ENCODE results near the gene APOC4. TPM values are rescaled to one million over a fixed set of nuclear protein-coding genes. Genes with fewer than 3 reads are reported as not detected.

Gene APOC4
- polyA plus RNA-seq, 1 donor (not counting 4 experiments of a cell fraction or from before 2014, with no cell fraction given) = not detected

GRCh38 chr19:44948237-44948636 lies 6.2 kb downstream of the APOC4 start:
- H3K9me1 ChIP-seq (ENCODE audit: control insufficient read depth, extremely low read depth, insufficient read depth, low read length) = no peaks in the 10 kb centered on the region
- no peak for DNase-seq (ENCODE audit: low read depth, low spot score)
- H3K36me3 ChIP-seq (ENCODE audit: control insufficient read depth in 2 of 2, extremely low read depth in 1 of 2, insufficient read depth in 2 of 2, low read length in 2 of 2) = peaks cover 0 to 3% of the 10 kb centered on the region in 2 experiments
- no peaks in the 10 kb centered on the region for H3K79me2 ChIP-seq (ENCODE audit: control insufficient read depth, insufficient read depth, low read length)
- no peaks in the 10 kb centered on the region for H4K20me1 ChIP-seq (ENCODE audit: control insufficient read depth, extremely low read depth, insufficient read depth, low read length)
- H3K27me3 ChIP-seq (ENCODE audit: control insufficient read depth, extremely low read depth, insufficient read depth, low read length) = no peaks in the 10 kb centered on the region
- FAIRE-seq = no peak
- H3K9ac ChIP-seq (ENCODE audit: control insufficient read depth, extremely low read depth, insufficient read depth, low read length) = no peak overlapping the region
- TF ChIP-seq, protein P1, sequence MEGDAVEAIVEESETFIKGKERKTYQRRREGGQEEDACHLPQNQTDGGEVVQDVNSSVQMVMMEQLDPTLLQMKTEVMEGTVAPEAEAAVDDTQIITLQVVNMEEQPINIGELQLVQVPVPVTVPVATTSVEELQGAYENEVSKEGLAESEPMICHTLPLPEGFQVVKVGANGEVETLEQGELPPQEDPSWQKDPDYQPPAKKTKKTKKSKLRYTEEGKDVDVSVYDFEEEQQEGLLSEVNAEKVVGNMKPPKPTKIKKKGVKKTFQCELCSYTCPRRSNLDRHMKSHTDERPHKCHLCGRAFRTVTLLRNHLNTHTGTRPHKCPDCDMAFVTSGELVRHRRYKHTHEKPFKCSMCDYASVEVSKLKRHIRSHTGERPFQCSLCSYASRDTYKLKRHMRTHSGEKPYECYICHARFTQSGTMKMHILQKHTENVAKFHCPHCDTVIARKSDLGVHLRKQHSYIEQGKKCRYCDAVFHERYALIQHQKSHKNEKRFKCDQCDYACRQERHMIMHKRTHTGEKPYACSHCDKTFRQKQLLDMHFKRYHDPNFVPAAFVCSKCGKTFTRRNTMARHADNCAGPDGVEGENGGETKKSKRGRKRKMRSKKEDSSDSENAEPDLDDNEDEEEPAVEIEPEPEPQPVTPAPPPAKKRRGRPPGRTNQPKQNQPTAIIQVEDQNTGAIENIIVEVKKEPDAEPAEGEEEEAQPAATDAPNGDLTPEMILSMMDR (optimal IDR thresholded peaks at IDR 0.05 in 1 of 3, IDR thresholded peaks at IDR 0.05 in 1 of 3, conservative IDR thresholded peaks at IDR 0.05 in 1 of 3; ENCODE audit: extremely low read depth in 1 of 3, insufficient read depth in 2 of 3, low read length in 3 of 3) = no peak
- TF ChIP-seq EZH2 (IDR thresholded peaks at IDR 0.05; ENCODE audit: low read length) = no peak
- H2AFZ ChIP-seq (ENCODE audit: control insufficient read depth, low read length) = no peak overlapping the region
- no peak overlapping the region for H3K27ac ChIP-seq (ENCODE audit: control insufficient read depth, insufficient read depth, low read length)
- no peaks in the 10 kb centered on the region for H3K4me1 ChIP-seq (ENCODE audit: control insufficient read depth, extremely low read depth, insufficient read depth, low read length)
- dilution Hi-C loops (cut with MboI; ENCODE audit: extremely low pct_ligation_motif_present, low sequenced_read_pairs) = no loop called here
- H3K4me2 ChIP-seq (ENCODE audit: control insufficient read depth, extremely low read depth, insufficient read depth, low read depth, low read length) = no peak overlapping the region
- no peak overlapping the region for H3K4me3 ChIP-seq (ENCODE audit: control insufficient read depth in 2 of 3, extremely low read depth in 1 of 3, insufficient read depth in 2 of 3, low read depth in 1 of 3, low read length in 3 of 3)
- no peaks in the 10 kb centered on the region for H3K9me3 ChIP-seq (ENCODE audit: control insufficient read depth, low read depth, low read length)

- Histone ChIP-seq H3K27me3 (ENCODE audit: control insufficient read depth, extremely low read depth, insufficient read depth, low read length) (no peaks in the 10 kb centered on the region), H3K36me3 (ENCODE audit: control insufficient read depth in 2 of 2, extremely low read depth in 1 of 2, insufficient read depth in 2 of 2, low read length in 2 of 2) (peaks cover 0 to 3% of the 10 kb centered on the region in 2 experiments), H3K79me2 (ENCODE audit: control insufficient read depth, insufficient read depth, low read length) (peaks cover 2% of the 10 kb centered on the region), H2AFZ (ENCODE audit: control insufficient read depth, low read length) (no peak overlapping the region), H3K9ac (ENCODE audit: control insufficient read depth, extremely low read depth, insufficient read depth, low read length) (no peak overlapping the region), H3K4me2 (ENCODE audit: control insufficient read depth, extremely low read depth, insufficient read depth, low read depth, low read length) (no peak overlapping the region), H3K9me1 (ENCODE audit: control insufficient read depth, extremely low read depth, insufficient read depth, low read length) (no peaks in the 10 kb centered on the region), H3K9me3 (ENCODE audit: control insufficient read depth, low read depth, low read length) (no peaks in the 10 kb centered on the region), H3K4me3 (ENCODE audit: control insufficient read depth in 2 of 3, extremely low read depth in 1 of 3, insufficient read depth in 2 of 3, low read depth in 1 of 3, low read length in 3 of 3) (no peak overlapping the region), H3K27ac (ENCODE audit: control insufficient read depth, insufficient read depth, low read length) (no peak overlapping the region), H4K20me1 (ENCODE audit: control insufficient read depth, extremely low read depth, insufficient read depth, low read length) (no peaks in the 10 kb centered on the region), H3K4me1 (ENCODE audit: control insufficient read depth, extremely low read depth, insufficient read depth, low read length) (peaks cover 2% of the 10 kb centered on the region)
- TF ChIP-seq, protein P1 (optimal IDR thresholded peaks at IDR 0.05 in 1 of 3, IDR thresholded peaks at IDR 0.05 in 1 of 3, conservative IDR thresholded peaks at IDR 0.05 in 1 of 3; ENCODE audit: extremely low read depth in 1 of 3, insufficient read depth in 2 of 3, low read length in 3 of 3) = no peak
- TF ChIP-seq EZH2 (IDR thresholded peaks at IDR 0.05; ENCODE audit: low read length) = no peak
- FAIRE-seq (no peak), DNase-seq (ENCODE audit: low read depth, low spot score) (no peak)
- dilution Hi-C loops (cut with MboI; ENCODE audit: extremely low pct_ligation_motif_present, low sequenced_read_pairs) = no loop called here
These were observed 6.8 kb downstream of the APOC4 start for GRCh38 chr19:44948763-44949374.

Data from keratinocyte (primary cell).